H1 (cell line): Measurements from ENCODE around the gene ADGRL3. TPM values are rescaled to one million over a fixed set of nuclear protein-coding genes. Genes with fewer than 3 reads are reported as not detected.

Experiments
- CTCF ChIA-PET: fragments of 300-600 bp; sonication (Branson Sonifier 250); formaldehyde crosslinking; loops from one replicate; lab custom pipeline; 2021; ENCODE audit not compliant: partially characterized antibody; lab: Charles Lee
- POLR2A ChIA-PET: fragments of 300-600 bp; sonication (Branson Sonifier 250); formaldehyde crosslinking; loops from one replicate; lab custom pipeline; 2021; ENCODE audit warnings: inconsistent platforms; ENCODE audit not compliant: partially characterized antibody; lab: Charles Lee
- DNase-seq, 2 experiments: peaks; one replicate each; pipeline versions ENCODE4 v3.0.0 to v3.0.0-alpha.2; 2010 to 2022; ENCODE audit warnings: low spot score in 2 of 2, low read depth in 1 of 2, mixed read lengths in 1 of 2
- FAIRE-seq: peaks from 2 replicates; lab custom pipeline; 2011; peaks lifted over from hg19 to GRCh38; lab: Jason Lieb, UNC
- H2AFZ ChIP-seq: 2 replicates; pipeline ENCODE4 v1.8.1; 2012; ENCODE audit warnings: low read length, inconsistent platforms
- H2AK5ac ChIP-seq: 2 replicates; pipeline ENCODE4 v1.6.1; 2013; ENCODE audit warnings: low read depth, low read length
- H2BK120ac ChIP-seq: replicated peaks from 2 replicates; pipeline ENCODE3; 2013; ENCODE audit warnings: low read depth, low read length, inconsistent platforms
- H2BK12ac ChIP-seq: 2 replicates; pipeline ENCODE4 v1.6.1; 2013; ENCODE audit warnings: low read depth, low read length
- H2BK15ac ChIP-seq: 2 replicates; pipeline ENCODE4 v1.6.1; 2013; ENCODE audit warnings: low read length
- H2BK20ac ChIP-seq: 2 replicates; pipeline ENCODE4 v1.6.1; 2013; ENCODE audit warnings: low read length
- H2BK5ac ChIP-seq: 2 replicates; pipeline ENCODE4 v1.6.1; 2013; ENCODE audit warnings: low read depth, low read length
- H3K14ac ChIP-seq: 2 replicates; pipeline ENCODE4 v1.6.1; 2013; ENCODE audit warnings: inconsistent platforms; ENCODE audit not compliant: insufficient read length
- H3K18ac ChIP-seq: 2 replicates; pipeline ENCODE4 v1.6.1; 2013; ENCODE audit warnings: low read length; ENCODE audit errors: extremely low read depth
- H3K23ac ChIP-seq: 2 replicates; pipeline ENCODE4 v1.6.1; 2013; ENCODE audit warnings: inconsistent platforms; ENCODE audit not compliant: insufficient read length
- H3K23me2 ChIP-seq: 2 replicates; pipeline ENCODE4 v1.6.1; 2013; ENCODE audit warnings: low read depth, low read length
- H3K27ac ChIP-seq: 2 replicates; pipeline ENCODE4 v1.6.1; 2011; ENCODE audit warnings: low read depth, low read length, inconsistent platforms
- H3K27me3 ChIP-seq, 4 experiments: replicated peaks in 1 of 4; 1 replicate in 1 of 4; 2 replicates in 3 of 4; pipeline versions ENCODE4 v1.6.1 to v1.8.1; 2011 to 2013; ENCODE audit warnings: low read length in 3 of 4, mild to moderate bottlenecking in 3 of 4, inconsistent platforms in 2 of 4, mixed read lengths in 2 of 4, moderate library complexity in 1 of 4; ENCODE audit not compliant: control insufficient read depth in 3 of 4, insufficient read depth in 3 of 4; ENCODE audit errors: extremely low read depth in 1 of 4
- H3K36me3 ChIP-seq, 4 experiments: 2 replicates each; pipeline versions ENCODE4 v1.6.1 to v1.8.1; 2011 to 2013; ENCODE audit warnings: mild to moderate bottlenecking in 4 of 4, low read length in 3 of 4, moderate library complexity in 2 of 4, control low read depth in 1 of 4, inconsistent platforms in 1 of 4; ENCODE audit not compliant: insufficient read depth in 4 of 4, control insufficient read depth in 2 of 4
- H3K4ac ChIP-seq: replicated peaks from 2 replicates; pipeline ENCODE3; 2013; ENCODE audit warnings: low read length, low read depth, mixed read lengths, inconsistent platforms; ENCODE audit not compliant: insufficient read length
- H3K4me1 ChIP-seq, 4 experiments: replicated peaks in 1 of 4; 1 replicate in 1 of 4; 2 replicates in 3 of 4; pipeline versions ENCODE4 v1.6.1 to v1.8.1; 2011 to 2013; ENCODE audit warnings: low read length in 3 of 4, inconsistent platforms in 2 of 4, mixed read lengths in 1 of 4; ENCODE audit not compliant: insufficient read depth in 4 of 4, control insufficient read depth in 3 of 4
- H3K4me2 ChIP-seq, 2 experiments: 2 replicates each; pipeline versions ENCODE4 v1.6.1 to v1.8.1; 2011 to 2013; ENCODE audit warnings: low read depth in 2 of 2, low read length in 2 of 2, control low read depth in 1 of 2, inconsistent platforms in 1 of 2, mild to moderate bottlenecking in 1 of 2; ENCODE audit not compliant: insufficient read depth in 1 of 2
- H3K4me3 ChIP-seq, 4 experiments: fragments of 200-600, 300-600 bp in 1 of 4; sonication (generic), shearing (Covaris generic), sonication (Bioruptor Twin) in 1 of 4; 2 replicates each; pipeline versions ENCODE4 v1.5.1 to v1.8.1; 2011 to 2016; ENCODE audit warnings: low read length in 4 of 4, low read depth in 3 of 4, control low read depth in 2 of 4, inconsistent platforms in 2 of 4, mild to moderate bottlenecking in 2 of 4, mixed read lengths in 1 of 4, moderate library complexity in 1 of 4; ENCODE audit not compliant: insufficient read depth in 2 of 4; ENCODE audit errors: extremely low read depth in 1 of 4
- H3K56ac ChIP-seq: replicated peaks from 2 replicates; pipeline ENCODE3; 2013; ENCODE audit warnings: low read depth, mild to moderate bottlenecking, mixed read lengths, low read length, inconsistent platforms; ENCODE audit not compliant: insufficient read length
- H3K79me1 ChIP-seq: 2 replicates; pipeline ENCODE4 v1.6.1; 2013; ENCODE audit warnings: low read depth, low read length, control low read depth
- H3K79me2 ChIP-seq, 2 experiments: 2 replicates each; pipeline versions ENCODE4 v1.6.1 to v1.8.1; 2012 to 2013; ENCODE audit warnings: low read length in 2 of 2, mild to moderate bottlenecking in 2 of 2, inconsistent platforms in 1 of 2; ENCODE audit not compliant: insufficient read depth in 2 of 2, control insufficient read depth in 1 of 2
- H3K9ac ChIP-seq, 4 experiments: replicated peaks in 1 of 4; 1 replicate in 1 of 4; 2 replicates in 3 of 4; pipeline versions ENCODE4 v1.6.1 to v1.8.1; 2011 to 2013; ENCODE audit warnings: low read depth in 3 of 4, low read length in 3 of 4, control low read depth in 2 of 4, mild to moderate bottlenecking in 2 of 4, moderate library complexity in 2 of 4, inconsistent platforms in 1 of 4; ENCODE audit errors: extremely low read depth in 1 of 4
- H3K9me3 ChIP-seq, 2 experiments: 2 replicates each; pipeline versions ENCODE4 v1.6.1 to v1.8.1; 2012 to 2013; ENCODE audit warnings: mild to moderate bottlenecking in 2 of 2, moderate library complexity in 2 of 2, control low read depth in 1 of 2, inconsistent platforms in 1 of 2, low read depth in 1 of 2, low read length in 1 of 2, mixed read lengths in 1 of 2; ENCODE audit not compliant: insufficient read depth in 2 of 2
- H4K20me1 ChIP-seq, 2 experiments: replicated peaks in 1 of 2; 2 replicates each; pipeline versions ENCODE3 to v1.8.1; 2011 to 2013; ENCODE audit warnings: inconsistent platforms in 2 of 2, low read length in 2 of 2, mild to moderate bottlenecking in 1 of 2; ENCODE audit not compliant: insufficient read depth in 2 of 2, control insufficient read depth in 1 of 2
- H4K5ac ChIP-seq: 2 replicates; pipeline ENCODE4 v1.6.1; 2013; ENCODE audit warnings: low read length, low read depth, mixed read lengths, inconsistent platforms; ENCODE audit not compliant: insufficient read length
- H4K8ac ChIP-seq: 2 replicates; pipeline ENCODE4 v1.8.0; 2013; ENCODE audit warnings: mild to moderate bottlenecking, moderate library complexity, low read length, inconsistent platforms; ENCODE audit not compliant: insufficient read depth; ENCODE audit errors: extremely low read depth
- H4K91ac ChIP-seq: replicated peaks from 2 replicates; pipeline ENCODE3; 2013; ENCODE audit warnings: low read length, mixed read lengths, inconsistent platforms; ENCODE audit not compliant: insufficient read length
- CBX8 ChIP-seq: fragments of 300-800, 300-1000 bp; sonication (generic); IDR thresholded peaks from 2 replicates; pipeline ENCODE4 v1.7.1; 2016; ENCODE audit warnings: low read depth, low read length, borderline replicate concordance
- CREB1 ChIP-seq: IDR thresholded peaks from 2 replicates; pipeline ENCODE4 v1.6.1; 2012; ENCODE audit warnings: inconsistent platforms
- CTCF ChIP-seq, 3 experiments: IDR thresholded peaks; 1 replicate in 2 of 3; 2 replicates in 1 of 3; pipeline versions ENCODE4 v1.5.1 to v1.6.1; 2011; ENCODE audit warnings: low read length in 3 of 3, mild to moderate bottlenecking in 3 of 3, inconsistent platforms in 2 of 3, low read depth in 1 of 3, moderate library complexity in 1 of 3; ENCODE audit not compliant: insufficient read depth in 1 of 3; ENCODE audit errors: control extremely low read depth in 1 of 3
- HDAC2 ChIP-seq, 2 experiments: fragments of 300-600 bp in 1 of 2; sonication (generic) in 1 of 2; IDR thresholded peaks; 2 replicates each; pipeline ENCODE4 v1.6.1; 2011 to 2012; ENCODE audit warnings: low read depth in 2 of 2, low read length in 2 of 2, mild to moderate bottlenecking in 2 of 2, moderate library complexity in 2 of 2, borderline replicate concordance in 1 of 2, inconsistent platforms in 1 of 2
- JUN ChIP-seq: IDR thresholded peaks from 2 replicates; pipeline ENCODE4 v1.6.1; 2011; ENCODE audit warnings: low read depth, mild to moderate bottlenecking, improper control_type of control experiment, low read length
- KDM5A ChIP-seq: fragments of 200-600 bp; IDR thresholded peaks from 2 replicates; pipeline ENCODE4 v1.7.1; 2012; ENCODE audit warnings: mild to moderate bottlenecking, low read length, inconsistent platforms, mixed read lengths
- PHF8 ChIP-seq: fragments of 200-600 bp; sonication (generic); conservative IDR thresholded peaks from 2 replicates; pipeline ENCODE4 v1.7.1; 2012; ENCODE audit warnings: low read depth, mild to moderate bottlenecking, inconsistent platforms, low read length, moderate library complexity
- POLR2AphosphoS5 ChIP-seq: IDR thresholded peaks from 2 replicates; pipeline ENCODE4 v1.6.1; 2011; ENCODE audit warnings: low read depth, low read length
- RBBP5 ChIP-seq: IDR thresholded peaks from 2 replicates; pipeline ENCODE4 v1.7.1; 2012; ENCODE audit warnings: low read depth, mild to moderate bottlenecking, inconsistent platforms, low read length, moderate library complexity, borderline replicate concordance
- SIX5 ChIP-seq: IDR thresholded peaks from 2 replicates; pipeline ENCODE4 v1.6.1; 2011; ENCODE audit warnings: mild to moderate bottlenecking, low read depth, low read length
- TBP ChIP-seq: IDR thresholded peaks from 2 replicates; pipeline ENCODE4 v1.6.1; 2011; ENCODE audit warnings: low read depth, low read length, improper control_type of control experiment
- WGBS, 2 experiments: shearing (Covaris generic) in 1 of 2; methylation state at CpG; one replicate each; pipeline versions ENCODE4 v1.1.6 to v1.1.7; 2013 to 2015; ENCODE audit warnings: low lambda C conversion rate in 2 of 2, mixed read lengths in 2 of 2, inconsistent platforms in 1 of 2, low coverage in 1 of 2, missing lambda C conversion rate in 1 of 2; ENCODE audit not compliant: insufficient replicate concordance in 2 of 2, insufficient coverage in 1 of 2, insufficient read length in 1 of 2; ENCODE audit errors: extremely low coverage in 1 of 2, missing lambda C conversion rate in 1 of 2; 5-methylcytosine and 5-hydroxymethylcytosine counted together
- polyA plus RNA-seq, 7 experiments: library from polyadenylated mRNA; depleted of rRNA in 3 of 7; stranded (reverse) in 5 of 7; unstranded in 2 of 7; fragments of >200 nt in 5 of 7; fragments of 200-250 nt in 2 of 7; gene quantifications; 1 replicate in 5 of 7; 2 replicates in 1 of 7; 4 replicates in 1 of 7; pipeline versions ENCODE4 v1.2.1 to v1.2.3, GENCODE V29; 2011 to 2013; ENCODE audit warnings: missing spikeins in 2 of 7, mixed read lengths in 2 of 7
- total RNA-seq: library from RNA; stranded (reverse); fragmentation: NEBNext Ultra II Directional; extraction: Animal tissue kit (Norgen Biotek cat#: 25700); gene quantifications from 2 replicates; pipeline ENCODE4 v1.2.1, GENCODE V29; 2021

The ADGRL3 gene
- total and polyA plus RNA-seq, 2 of the 8 experiments (the other 6 are each of a cell fraction or from before 2014, with no cell fraction given), result 6.6 to 13.0 TPM

- Histone ChIP-seq H3K56ac (no peak overlapping the region), H2BK120ac (no peak overlapping the region), H3K18ac (no peak overlapping the region), H3K79me2 (peaks cover 0 to 10% of the 10 kb centered on the region in 2 experiments; a peak in 2 of 4 replicates), H3K4me3 (no peak overlapping the region), H3K23ac (no peak overlapping the region), H3K4me2 (no peak overlapping the region), H2BK12ac (no peak overlapping the region), H3K27me3 (no peaks in the 10 kb centered on the region), H4K5ac (no peak overlapping the region), H3K9ac (no peak overlapping the region), H3K4me1 (no peaks in the 10 kb centered on the region; a peak in 1 of 7 replicates), H4K91ac (no peak overlapping the region), H3K4ac (no peak overlapping the region), H2AK5ac (no peak overlapping the region), H3K14ac (no peak overlapping the region), H4K20me1 (peaks cover 1 to 2% of the 10 kb centered on the region in 2 experiments), H3K79me1 (0 out of 2 replicates have a peak, but pooled peaks cover 2% of the 10 kb centered on the region), H2BK15ac (no peak overlapping the region), H2AFZ (no peak overlapping the region), H2BK5ac (no peak overlapping the region), H3K36me3 (no peaks in the 10 kb centered on the region), H3K27ac (no peak overlapping the region), H4K8ac (no peak overlapping the region), H2BK20ac (no peak overlapping the region), H3K9me3 (no peaks in the 10 kb centered on the region), H3K23me2 (no peaks in the 10 kb centered on the region)
- no peak for DNase-seq
- FAIRE-seq, result no peak
- CTCF ChIA-PET, result interaction anchor here (0.8 kb wide), 1 partner anchor 69 kb away, joined by 3 read pairs; no protein-coding TSS in a partner anchor
- WGBS, 2 experiments, result 81% methylated on average over 4 of the region's 4 CpGs; no CpG with 5 or more reads in 1 of the 2 experiments
- POLR2A ChIA-PET, result no interaction called here
- no peak for TF ChIP-seq HDAC2 (IDR thresholded peaks at IDR 0.05; ENCODE audit: borderline replicate concordance in 1 of 2, low read depth in 2 of 2, low read length in 2 of 2)
- TF ChIP-seq CTCF (IDR thresholded peaks at IDR 0.05; ENCODE audit: control extremely low read depth in 1 of 3, insufficient read depth in 1 of 3, low read depth in 1 of 3, low read length in 3 of 3), result no peak
- no peak for TF ChIP-seq KDM5A
- TF ChIP-seq POLR2AphosphoS5, result no peak
- TF ChIP-seq SIX5, result no peak
- TF ChIP-seq TBP, result no peak
- no peak for TF ChIP-seq CBX8
- no peak for TF ChIP-seq JUN
- TF ChIP-seq RBBP5, result no peak
- TF ChIP-seq CREB1, result no peak
- TF ChIP-seq PHF8, result no peak
Observed at GRCh38 chr4:61245069-61245714, 45.1 kb downstream of the ADGRL3 start.
